HG02642 (cell line): Measurements from ENCODE around the gene SOX6.

Source experiments
- ATAC-seq: cut with Tn5 transposase; IDR thresholded peaks from one replicate; pipeline ENCODE4 v1.9.1; 2021; ENCODE audit warnings: mild to moderate bottlenecking; ENCODE audit not compliant: unreplicated experiment, poor library complexity

Gene SOX6

GRCh38 chr11:15977116-15977515 is 379.2 kb downstream of the SOX6 start:
- no peak for ATAC-seq

DNA sequence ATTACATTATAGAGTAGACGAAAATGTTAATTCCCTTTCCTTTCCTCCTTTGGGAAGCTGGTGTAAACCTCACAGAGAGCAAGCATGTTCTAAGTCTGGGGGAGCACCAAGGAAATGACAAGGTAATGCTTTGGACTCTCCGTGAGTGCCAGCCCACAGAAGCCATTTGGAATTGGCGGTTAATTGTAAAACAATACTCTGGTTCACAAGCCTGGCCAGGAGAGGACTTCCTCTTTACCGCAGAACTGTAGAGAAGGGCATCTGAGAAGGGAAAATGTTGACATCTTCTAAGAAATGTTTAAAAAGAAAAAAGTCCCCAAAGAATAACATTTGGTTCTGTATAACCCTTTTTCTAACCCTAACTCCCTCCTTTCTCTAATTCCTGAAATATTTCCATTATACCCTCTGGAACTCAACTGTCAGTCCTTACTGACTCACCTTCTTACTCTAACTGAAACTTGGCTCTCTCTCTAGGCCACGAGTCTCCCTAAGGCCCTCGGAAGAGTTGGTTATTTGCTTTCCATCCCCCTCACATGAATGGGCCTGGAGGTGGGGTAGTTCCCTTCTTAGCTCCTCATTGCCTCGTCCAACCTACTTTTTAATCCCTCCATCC is 379.8 kb downstream of the SOX6 start:
- ATAC-seq: no peak

GRCh38 chr11:15975742-15976141 is 380.6 kb downstream of the SOX6 start:
- no peak for ATAC-seq

- ATAC-seq: no peak
Measured at GRCh38 chr11:15972838-15973237, 383.5 kb downstream of the SOX6 start.

DNA sequence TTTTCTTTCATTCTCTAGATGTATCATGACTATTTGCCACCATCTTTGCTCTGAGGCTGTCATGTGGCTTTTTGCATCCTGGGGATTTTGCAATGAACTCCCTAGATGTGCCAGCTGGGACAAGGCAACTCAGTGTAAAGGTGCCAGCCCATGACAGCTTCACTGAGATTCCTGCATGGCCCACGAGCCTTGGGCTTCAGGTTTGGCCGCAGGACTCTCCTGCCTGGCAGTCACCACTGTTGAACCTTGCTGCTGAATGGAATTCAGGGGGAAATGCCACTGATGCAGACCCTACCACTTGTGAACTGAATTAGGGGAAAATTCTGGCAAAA is 385.2 kb downstream of the SOX6 start:
- ATAC-seq: no peak

- no peak for ATAC-seq
Measured at GRCh38 chr11:15970506-15971214, 385.7 kb downstream of the SOX6 start.

DNA sequence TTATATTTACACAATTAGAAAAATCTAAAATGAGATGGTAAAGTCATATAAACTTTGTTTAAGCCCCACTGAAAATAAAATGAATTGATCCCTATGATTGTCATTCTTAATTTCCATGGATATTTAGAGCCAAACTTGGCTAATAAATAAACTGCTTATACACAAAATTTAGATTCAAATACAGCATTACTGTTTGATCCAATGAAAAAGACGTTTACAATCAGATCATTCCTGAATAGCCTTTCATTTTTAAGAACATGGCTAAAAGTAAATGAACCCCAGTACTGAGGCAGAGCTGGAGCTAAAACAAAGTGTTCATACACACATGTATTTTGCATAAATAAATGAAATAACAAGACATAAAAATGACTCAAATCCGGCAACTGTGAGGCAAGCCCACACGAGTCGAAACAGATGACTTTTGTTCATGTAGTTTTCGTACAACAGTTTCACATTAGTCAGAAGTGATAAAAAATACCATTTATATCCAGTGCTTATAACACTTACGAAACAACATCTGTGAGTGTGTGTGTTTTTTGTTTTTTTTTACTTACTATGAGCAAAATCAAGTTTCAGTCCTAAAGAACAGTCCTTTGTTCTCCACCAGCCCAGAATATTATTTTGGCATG is 386.5 kb downstream of the SOX6 start:
- peak; percentile 27 for ATAC-seq

DNA sequence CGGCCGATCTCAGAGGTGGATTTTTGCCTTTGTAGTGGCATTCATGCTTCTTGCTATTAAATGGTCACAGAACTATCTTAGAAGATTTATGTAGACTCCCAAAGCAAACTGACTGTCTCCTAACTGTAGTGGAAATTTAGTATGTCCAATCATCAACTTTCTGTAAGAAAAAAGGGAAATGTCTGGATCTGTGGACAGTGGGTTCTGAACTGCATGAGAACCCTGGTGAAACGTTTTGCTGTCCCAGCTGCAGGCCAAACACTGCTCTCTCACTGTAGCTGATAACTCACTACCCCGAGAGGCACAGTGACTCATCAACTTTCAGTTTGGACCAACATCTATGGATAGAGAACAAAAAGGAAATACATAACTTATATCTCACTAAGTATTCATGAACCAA is 387.1 kb downstream of the SOX6 start:
- peak; percentile 76 for ATAC-seq

DNA sequence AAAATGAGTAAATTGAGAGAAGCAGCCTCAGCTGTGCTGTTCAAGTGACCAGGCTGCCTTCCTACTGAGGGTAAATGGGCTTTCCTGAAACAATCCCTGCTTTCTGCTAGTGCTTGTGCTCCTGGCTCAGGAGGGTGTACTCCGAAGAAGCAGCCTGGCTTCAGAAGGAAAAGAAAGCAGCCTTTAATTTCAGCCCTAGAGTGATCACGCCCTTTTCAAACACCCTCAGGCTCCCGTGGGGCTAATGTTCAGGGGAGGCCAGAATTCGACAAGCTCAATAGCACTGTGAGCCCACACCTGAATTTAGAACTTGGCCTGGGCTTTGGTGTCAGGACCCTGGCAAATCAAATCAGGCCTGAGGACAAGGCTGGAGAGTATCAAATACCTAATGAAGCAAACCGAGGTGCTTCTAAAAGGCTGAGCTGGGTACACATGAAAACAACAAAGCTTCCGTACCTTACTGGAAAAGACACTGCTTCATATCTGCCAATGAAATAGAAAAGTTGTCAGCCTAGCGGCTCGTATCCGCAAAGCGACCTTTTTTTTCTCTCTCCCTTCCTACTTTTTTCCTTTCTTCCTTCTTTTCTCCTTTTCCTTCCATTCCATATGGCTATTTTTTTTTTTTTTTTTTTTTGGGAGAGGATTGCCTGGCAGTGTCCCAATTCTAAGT is 387.8 kb downstream of the SOX6 start:
- ATAC-seq: no peak

DNA sequence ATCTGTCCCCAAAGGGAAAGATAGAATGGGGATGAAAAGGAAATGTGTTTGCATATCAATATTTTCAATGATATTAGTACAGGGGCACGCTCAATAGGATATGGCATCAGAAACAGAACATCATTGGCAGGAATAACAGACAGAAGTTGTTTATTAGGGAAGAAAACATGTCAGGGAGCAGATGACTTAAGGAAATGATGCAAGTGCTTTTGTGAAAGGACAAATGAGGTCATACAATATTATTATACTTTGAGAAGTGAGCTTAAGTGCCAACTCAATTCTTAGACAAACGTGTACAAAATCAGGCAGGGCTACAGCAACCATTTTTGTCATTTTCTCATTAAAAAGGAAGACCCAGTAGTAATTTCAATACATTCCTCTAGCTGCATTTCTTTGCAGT is 388.4 kb downstream of the SOX6 start:
- ATAC-seq: no peak

DNA sequence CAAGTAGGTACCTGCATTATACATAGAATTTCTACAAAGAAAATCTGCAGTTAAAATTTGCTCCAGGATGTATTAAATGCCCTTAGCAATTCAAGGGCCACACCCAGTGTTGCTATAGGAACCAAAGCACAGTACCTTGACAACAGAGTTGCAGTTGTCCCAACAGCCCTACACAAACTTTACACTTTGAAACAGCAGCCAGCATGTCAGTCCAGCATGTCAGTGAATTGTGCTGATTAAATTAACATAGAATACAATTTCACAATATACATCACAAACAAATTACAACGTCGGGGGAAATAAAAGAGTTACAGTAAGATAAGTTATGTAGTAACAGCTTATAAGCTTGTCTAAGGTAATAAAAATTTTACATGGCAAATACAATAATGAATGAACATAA is 389.2 kb downstream of the SOX6 start:
- ATAC-seq: no peak

GRCh38 chr11:15965562-15966250 is 390.6 kb downstream of the SOX6 start:
- no peak for ATAC-seq

GRCh38 chr11:15963266-15963665 is 393.1 kb downstream of the SOX6 start:
- ATAC-seq: no peak

DNA sequence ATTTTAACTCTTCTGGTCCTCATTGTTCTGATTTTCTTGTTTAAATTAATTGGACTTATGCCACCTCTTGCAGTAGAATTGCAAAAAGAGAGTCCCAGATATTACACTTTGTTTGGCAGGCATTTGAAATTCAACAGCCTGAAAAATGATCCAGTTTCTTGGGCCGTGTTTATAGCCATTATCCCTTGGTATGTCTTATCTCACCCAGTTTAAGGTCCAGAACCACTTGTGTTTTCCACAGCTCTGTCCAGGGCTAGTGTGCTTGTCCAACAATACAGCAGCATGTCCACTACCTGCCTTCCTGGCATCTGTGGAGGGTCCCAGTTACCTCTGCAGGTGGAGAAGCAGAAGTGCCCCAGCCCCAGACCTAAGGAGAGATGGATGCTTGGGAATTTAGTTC is 397.4 kb downstream of the SOX6 start:
- ATAC-seq: no peak

DNA sequence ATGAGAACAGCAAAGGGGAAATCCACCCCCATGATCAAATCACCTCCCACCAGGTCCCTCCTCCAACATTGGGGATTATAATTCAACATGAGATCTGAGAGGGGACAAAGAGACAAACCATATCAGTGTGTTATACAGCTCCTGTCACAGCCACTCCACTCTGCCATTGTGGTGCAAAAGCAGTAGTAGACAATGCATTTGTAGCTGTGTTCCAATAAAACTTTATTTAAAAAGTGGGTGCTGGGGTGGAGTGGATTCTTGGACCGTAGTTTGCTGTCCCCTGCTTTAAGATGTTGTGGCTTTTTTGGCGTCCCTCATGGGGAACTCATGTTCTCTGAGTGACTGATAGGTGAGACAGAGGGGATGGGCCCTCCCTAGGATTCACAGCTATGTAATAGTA is 399.1 kb downstream of the SOX6 start:
- no peak for ATAC-seq

DNA sequence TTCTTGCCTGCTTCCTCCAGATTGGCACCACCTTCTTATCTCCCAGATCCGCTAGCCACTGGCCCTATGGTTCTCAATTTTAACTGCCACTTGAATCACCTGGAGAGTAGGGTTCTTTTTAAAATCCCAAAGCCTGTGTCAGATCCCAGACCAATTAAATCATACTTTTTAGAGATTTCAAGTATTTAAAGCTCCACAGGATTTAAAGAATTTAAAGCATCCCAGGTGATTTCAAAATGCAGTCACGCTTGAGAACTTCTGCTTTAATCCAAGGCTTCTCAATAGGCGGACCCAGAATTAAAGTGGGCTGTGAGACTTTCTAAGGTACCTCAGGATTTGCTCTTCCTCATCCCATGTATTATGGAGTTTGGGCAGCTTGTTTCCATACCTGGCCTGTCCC is 400.0 kb downstream of the SOX6 start:
- no peak for ATAC-seq

DNA sequence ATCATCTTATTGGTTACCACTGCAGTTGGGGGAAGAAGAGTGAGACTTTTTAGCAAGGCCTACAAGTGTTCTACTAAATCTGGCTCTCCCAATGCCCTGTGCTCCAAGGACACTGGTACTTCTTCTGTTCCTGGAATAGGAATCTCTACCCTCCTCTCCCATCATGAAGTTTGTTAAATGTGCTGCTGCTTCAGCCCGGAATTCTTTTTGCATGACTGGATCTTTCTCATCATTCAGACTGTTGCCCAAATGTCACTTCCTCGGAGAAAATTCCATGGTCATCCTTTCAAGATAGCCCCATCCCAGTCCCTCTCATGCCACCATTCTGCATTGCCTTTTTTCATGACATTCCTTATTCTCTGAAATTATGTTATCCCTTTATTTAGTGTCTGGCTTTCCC is 400.8 kb downstream of the SOX6 start:
- ATAC-seq: no peak

- no peak for ATAC-seq
Measured at GRCh38 chr11:15947681-15948648, 408.4 kb downstream of the SOX6 start.

DNA sequence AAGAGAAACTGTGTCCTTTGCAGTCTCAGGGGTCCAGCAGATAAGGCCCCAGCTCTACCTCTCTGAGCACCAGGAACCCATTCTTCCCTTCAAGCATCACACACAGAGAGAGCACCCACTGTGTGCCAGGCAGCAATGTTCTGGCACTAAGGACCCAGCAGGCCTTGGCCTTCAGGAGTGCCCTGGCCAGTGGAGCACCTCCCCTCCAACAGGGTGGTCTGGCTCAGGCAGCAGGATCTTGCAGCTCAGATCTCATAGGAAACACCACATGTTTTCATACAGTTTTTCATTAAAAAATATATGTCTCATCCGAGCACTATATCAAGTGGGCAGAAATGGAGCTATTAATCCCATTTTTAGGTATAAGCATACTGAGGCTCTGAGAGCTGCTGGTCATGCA is 410.6 kb downstream of the SOX6 start:
- ATAC-seq: no peak

GRCh38 chr11:15944460-15944859 is 411.9 kb downstream of the SOX6 start:
- no peak for ATAC-seq
